OCI-M2 (cell line): ENCODE measurements around the gene SLC25A21.

Source experiments
- DNase-seq: peaks from one replicate; lab custom pipeline; 2025; ENCODE audit not compliant: unreplicated experiment; lab: John Stamatoyannopoulos, UW

The SLC25A21 gene

DNA sequence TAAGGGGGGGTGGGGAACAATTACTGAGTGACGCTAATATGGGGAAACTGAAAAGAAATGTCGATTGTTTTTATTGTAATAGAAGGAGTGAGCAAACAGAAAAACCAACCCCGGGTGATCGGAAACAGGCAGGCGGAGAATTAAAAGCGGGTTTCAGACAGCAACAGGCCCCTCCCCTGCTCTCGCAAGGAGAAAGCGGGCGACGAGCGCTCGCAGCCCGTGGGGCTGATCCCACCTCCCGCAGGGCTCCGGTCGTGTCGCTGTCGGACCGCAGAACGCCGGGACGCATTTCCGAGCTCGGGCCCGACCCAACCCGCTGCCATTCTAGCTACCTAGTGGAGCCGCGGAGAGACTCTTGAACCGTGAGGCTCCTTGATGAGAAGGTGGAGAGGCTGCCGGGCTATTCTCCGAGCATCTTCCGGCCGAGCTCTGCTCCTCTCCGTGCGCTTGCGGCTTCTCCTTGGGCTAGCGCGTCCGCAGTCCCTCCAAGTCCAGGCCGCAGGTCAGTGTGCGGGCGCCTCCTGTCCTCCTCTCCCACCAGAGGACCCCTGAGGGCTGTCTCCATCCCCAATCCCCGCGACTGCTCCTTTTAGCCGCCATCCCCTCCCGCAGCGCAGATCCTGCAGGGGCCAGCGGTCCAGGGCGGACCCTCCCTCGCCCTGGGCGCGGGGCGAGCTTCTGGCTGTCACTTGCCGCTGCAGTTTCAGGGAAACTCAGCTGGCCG is 514.8 kb downstream of the SLC25A21 start:
- no peak for DNase-seq

DNA sequence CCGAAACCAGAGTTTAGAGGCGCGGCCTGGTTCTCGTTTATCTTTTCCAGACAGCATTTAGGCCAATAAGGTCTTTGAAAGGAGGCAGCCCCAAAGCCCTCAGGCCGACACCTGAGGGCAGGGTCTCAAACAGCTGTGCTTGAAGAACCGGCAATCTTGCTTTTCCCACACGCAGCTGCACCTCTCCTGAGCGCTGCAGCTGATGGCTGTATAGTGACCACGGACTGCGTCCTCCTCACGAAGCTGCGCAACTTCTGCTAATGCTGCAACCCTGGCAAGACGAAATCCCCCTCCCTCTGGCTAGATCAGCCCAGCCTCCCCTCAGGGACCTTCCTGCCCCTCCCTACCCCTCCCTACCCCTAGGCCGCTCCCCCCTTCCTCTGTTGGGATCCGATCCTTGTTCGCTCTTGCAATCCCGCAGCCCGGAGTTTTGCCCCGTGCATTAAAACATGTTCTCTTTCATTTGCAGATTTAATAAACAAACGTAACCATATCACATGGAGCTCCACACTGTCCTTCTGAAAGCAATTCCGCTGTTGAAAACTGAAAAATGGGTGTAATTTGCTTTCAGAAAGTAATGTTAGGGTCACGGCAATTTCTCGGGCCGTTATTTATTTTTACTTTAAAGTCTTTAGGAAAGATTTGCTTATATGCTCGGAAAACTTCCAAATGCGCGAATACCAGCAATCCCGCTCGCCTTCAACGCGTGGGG is 515.6 kb downstream of the SLC25A21 start:
- DNase-seq: no peak

DNA sequence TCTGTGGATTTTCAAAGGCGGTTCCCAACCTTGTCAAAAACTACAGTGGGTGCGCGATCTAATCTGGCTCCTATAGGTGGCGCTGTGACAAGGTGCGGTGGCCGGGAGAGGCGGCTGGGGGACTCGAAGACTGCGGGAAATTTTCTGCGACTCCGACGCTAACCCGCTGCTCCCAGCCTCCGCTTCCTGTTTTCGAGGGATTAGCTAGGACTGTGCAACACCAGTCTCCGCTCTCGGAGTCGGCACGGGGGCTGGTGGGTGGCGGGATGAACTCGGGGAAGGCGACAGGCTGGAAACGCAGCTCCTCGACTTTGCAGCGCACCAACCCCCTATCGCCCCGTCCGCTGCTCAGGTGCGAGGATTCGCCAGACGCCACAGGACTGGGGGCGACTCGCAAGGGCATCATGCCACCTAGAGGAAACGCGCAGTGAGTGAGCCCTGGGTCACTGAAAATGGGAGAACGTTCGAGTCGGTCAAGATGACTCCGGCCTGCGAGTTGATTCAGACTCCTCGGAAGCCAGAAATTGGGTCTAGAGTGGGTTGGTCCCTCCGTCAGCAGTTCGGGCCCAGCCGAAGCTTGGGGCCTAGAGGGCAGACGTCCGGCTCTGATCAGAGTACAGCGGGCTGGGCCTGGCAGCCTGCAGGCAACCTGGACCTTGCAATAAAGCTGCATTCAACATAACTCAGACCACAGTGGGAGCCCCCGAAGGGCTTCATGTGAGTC is 516.3 kb downstream of the SLC25A21 start:
- no peak for DNase-seq

DNA sequence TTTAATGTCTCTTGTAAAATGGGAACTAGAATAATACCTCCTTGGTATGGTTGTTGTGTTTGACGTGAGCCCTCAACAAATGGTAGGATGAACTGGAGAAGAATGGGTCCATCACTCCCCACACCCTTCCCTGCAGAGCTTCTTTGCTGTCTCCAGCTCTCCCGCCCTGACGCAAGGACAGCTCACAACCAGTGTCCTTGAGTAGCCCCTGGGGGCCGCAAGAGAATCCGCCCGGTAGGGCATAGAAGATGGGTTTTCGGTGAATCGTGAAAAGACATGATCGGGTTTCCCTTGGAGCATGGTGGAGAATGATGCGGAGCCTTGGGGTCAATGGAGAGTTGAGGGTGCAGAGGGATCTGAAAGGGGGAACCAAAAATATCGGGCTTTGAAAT is 516.8 kb downstream of the SLC25A21 start:
- no peak for DNase-seq

DNA sequence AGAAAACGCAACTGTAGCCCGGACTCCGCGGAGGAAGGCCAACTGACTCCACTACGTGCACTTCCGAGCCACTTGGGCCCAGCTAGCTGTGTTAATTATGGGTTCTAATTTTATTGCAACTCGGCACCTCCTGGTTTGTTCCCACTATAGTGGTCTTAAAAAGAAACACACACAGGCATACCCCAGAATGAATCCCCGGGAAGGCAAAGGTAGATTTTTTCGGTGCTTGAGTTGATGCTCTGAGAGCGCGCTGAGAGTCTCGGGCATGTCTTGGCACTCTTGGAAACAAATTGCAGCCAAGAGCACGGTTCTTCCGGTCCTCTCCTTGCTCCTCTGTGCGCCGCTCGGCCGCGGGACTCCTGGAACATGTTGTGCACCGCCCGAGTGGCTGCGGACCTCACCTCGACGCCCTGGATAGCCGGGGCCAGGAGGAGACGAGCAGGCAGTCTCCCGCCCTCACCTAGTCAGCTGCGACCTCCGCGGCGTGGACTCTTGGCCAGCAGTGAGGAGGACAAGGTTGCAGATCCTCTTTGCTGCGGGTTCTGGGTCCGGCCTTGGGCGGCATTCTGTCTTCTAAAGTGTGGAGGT is 517.5 kb downstream of the SLC25A21 start:
- no peak for DNase-seq

DNA sequence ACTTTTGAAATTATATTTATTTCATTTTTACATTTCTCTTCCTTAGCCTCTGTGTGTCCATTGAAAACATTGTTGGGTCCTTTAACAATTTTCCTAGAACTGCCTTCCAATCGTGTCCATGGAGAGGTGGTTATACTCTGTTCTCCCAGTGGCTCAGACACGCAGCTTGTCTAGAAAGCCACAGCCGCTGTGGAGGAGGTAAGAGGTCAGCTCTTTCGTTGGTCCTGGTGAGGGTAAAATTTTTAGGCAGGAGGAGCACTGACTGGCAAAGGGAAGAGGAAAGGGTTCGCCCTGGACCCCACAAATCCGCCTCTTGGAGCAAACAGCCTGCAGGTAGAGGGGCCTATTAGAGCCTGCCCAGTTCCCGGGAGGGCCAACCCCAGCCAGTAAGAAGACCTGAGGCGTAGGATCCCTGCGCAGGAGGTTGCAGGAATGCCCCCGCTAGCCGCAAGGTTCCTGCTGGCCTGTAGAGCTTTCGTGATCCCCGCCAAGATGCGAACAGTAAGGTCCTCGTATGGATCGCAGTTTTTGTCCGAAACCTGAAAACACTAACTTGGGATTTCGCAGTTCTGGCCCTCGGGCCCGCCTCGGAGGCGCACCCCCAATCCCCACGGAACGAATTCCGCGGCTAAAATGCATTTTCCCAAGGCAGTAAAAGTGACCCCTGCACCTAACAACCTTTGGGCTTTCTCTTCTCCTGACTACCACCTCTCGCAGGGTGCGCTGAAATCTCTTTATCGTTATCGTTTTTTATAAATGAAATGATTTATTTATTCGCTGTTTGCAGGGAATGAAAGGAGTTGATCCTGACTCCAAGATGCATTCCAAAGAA is 518.2 kb downstream of the SLC25A21 start:
- no peak for DNase-seq

DNA sequence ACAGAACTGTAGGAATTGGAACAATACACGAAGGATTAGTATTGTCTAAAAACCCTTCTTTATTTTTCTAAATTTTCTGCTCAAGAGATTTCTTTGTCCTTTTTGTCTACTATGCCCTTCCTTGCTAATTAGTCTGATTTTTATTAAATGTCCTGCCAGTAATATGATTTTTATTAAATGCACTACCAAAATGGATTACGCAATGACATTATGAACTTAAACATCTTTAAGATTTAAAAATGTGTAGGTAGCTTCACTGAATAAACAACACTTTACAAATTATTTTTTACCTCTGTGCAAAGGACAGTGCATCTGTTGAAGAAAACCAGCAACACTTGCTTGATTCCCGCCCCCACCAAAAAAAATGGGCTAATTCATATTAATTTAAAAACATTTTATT is 519.0 kb downstream of the SLC25A21 start:
- no peak for DNase-seq

DNA sequence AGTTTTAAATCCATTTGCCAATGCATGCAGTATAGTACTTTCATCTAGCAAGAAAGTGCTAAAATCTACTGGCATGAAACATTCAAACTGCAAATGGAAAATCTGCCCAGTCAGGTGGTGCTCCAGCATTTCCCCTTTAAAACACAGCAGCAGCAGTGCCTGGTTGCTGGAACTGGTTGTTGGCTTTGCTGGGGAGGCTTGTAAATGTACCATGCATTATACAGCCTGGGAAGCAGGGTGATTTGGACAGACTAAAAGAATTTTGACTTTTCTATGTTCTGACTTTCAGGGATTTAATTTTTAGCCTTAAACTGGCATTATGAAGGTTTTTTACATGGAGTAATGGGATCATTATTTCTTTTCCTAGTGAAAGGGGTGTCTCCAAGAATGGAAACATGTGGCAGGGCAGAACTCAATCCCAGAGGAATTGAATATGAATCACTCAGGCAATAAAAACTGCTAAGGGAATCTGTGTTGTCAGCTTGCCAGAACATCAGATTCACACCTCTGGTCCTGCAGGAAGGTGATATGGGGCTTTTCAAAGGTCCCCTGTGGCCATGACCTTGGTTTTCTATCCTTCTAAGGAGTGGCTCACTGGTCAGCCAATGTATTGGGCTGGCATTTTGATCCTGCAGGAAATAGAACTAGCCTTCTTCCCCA is 519.7 kb downstream of the SLC25A21 start:
- no peak for DNase-seq

DNA sequence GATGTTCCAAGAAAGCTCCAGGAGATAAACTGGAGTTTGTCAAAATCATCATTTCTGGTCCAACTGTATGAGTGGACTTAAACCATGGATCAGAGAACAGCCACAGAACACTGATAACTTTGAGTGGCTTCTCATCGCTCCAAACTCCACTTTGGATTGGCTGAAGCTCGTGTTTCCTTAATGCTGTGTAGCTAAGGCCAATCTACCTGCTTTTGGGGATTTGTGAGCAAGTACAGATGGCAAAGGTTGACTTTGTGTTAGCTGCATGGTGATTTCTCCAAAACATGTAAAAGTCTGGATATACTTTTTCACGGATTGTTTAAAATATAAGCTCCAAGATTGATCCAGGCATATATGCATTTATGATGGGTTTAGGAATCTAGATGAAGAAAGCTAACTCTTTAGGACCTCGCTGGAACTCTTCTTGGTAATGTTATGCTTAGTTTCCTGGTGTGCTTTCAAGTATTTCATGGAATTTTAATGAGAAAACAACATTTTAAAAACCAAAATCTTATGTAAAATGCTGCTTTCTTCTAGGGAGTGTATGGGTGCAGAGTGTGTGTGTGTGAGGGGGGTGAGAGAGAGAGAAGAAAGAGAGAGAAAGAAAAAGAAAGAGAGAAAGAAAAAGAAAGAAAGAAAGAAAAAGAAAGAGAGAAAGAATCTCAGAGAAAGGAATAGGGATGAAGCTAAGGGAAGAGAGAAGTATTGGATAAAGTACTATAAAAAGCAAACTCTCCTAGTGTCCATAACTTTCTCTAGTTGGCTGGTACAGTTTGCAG is 522.3 kb downstream of the SLC25A21 start:
- DNase-seq: no peak

DNA sequence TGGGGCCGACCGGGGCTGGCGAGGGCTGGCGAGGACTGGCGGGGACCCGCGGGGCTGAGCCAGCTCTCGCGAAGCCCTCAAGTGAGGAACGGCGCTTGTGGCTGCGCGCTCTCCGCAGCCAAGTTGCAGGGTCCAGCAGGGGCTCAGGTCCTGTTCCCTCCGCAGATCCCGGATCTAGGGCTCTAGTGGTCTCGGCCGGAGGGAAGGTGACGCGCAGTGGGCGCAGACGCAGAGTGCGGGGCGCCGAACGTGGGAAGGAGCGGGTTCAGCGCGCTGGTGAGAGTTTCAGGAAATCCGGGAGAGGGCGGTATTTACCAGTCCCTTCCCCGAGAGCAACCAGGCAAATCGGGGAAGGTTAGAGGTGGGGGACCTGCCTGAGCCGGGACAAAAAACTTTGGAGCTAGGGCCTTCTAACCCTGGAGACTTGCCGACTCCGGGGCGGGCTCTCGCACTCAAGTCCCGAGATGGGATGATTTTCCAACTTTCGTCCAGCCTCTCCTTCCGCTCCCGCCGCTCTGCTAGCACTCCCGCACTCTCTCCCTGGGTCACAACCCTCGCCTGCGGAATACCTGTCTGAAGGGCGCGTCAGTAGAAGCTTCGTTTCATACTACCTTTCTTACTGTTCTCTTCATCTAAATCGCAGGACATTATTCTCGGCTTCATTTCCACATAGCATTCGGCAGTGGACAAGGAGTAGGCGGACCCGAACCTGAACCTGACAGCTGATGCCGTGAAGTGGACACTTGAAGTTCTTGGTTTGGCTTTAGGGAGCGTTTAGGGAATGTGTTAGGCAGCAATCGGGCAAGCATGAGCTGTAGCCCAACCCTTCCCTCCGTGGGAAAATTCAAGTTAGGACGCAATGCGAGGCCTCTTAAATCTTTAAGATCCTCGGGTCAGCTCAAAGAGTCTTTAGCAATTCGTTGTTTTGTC is 524.3 kb downstream of the SLC25A21 start:
- no peak for DNase-seq

DNA sequence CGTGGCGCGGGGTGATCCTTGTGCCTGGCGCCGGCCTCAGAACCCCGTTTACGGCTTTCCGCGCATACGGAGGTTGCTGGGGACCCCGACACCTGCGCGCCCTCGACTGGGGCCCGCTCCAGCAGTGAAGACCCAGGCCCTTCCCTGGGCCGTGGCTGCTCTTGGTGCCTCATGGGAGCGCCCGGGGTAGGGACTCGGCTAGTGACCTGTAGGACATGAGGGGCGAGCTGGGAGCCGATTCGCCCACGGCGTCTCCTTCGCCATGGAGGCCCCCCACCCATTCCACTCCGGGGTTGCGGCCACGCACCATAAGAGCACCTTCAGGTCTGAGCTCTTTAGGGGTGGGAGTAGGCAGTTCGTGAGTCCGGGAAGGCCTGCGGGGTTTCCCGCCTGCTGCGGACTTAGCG is 525.0 kb downstream of the SLC25A21 start:
- DNase-seq: no peak

DNA sequence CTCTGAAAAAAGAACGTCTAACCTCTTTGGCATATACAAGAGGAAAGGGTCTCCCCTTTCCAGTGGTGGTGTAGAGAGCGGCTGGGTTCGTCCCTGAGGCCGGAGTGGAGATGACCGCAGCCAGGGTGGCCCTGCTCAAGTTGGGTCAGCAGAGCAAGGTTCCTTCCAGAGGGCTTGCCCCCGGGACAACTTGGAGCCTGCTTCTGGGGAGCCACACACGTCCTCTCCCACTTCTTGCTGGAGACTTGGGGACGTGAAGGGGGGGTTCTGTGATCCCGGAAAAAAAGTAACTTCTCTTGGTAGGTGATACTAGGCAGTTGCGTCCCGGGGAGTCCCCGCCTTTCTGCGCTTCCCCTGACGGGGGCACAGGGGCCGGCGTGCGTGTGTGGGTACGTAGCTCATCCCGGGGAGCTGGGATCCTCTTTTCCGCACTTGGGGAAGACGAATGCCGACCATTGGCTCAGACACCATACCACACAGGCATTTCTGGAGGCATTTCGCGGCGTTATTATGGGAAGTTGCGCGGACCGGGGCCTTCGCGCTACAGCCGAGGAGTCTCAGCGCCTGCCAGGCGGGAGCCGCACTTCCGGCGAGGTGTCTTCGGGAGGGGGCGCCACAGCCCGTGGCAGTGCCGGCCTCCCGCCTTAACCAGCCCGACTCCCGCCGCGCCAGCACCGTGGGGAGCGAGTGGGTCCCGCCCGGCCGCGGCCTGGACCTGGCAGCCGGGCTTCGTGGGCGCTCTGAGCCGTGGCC is 525.6 kb downstream of the SLC25A21 start:
- DNase-seq: no peak

DNA sequence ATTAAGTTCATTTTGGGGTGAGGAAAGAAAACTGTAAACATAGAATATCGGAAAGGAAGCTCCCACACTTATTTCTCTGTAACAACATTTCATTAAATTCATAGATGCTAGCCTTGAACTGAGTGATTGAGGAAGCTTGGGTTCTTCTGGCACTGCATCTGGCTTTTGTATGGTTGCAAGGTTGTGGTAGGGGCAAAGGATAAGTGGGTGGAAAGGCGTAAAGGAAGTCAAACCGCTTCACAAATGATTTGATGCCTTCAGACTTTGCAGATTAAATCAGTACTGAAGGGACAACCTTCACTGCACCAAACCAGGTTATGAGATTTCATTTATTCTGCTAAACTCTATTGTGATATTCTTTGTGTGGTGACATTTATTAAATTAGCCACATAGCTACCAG is 538.8 kb downstream of the SLC25A21 start:
- DNase-seq: no peak
